Gastrocnemius medialis (tissue), 4 donors: ENCODE measurements around the gene CLDN12. TPM values are rescaled to one million over a fixed set of nuclear protein-coding genes. Genes with fewer than 3 reads are reported as not detected.

Source experiments
- ATAC-seq, 2 donors: fragments of 150-250 bp; one replicate each; pipeline ENCODE4 v1.9.1; 2016
- DNase-seq, 2 donors: peaks; one replicate each; pipeline ENCODE4 v3.0.0-alpha.2; 2019
- H3K27ac ChIP-seq, 4 donors: fragments of 200-600 bp; sonication (generic); 1 replicate in 1 of 4; 2 replicates in 3 of 4; pipeline ENCODE4 v1.5.1; 2016 to 2018; ENCODE audit warnings: mild to moderate bottlenecking in 2 of 4, moderate library complexity in 1 of 4
- H3K27me3 ChIP-seq, 3 donors: fragments of 200-600 bp; sonication (generic) in 2 of 3; 1 replicate in 1 of 3; 2 replicates in 2 of 3; pipeline versions ENCODE4 v1.5.1 to v1.6.0; 2016 to 2019; ENCODE audit warnings: mild to moderate bottlenecking in 1 of 3, moderate library complexity in 1 of 3
- H3K36me3 ChIP-seq, 2 donors: fragments of 200-600 bp; sonication (generic) in 1 of 2; one replicate each; pipeline ENCODE4 v1.5.1; 2017 to 2018
- H3K4me1 ChIP-seq, 2 donors: fragments of 200-600 bp; sonication (generic) in 1 of 2; one replicate each; pipeline ENCODE4 v1.5.1; 2016 to 2017; ENCODE audit warnings: mild to moderate bottlenecking in 2 of 2
- H3K4me3 ChIP-seq, 4 donors: fragments of 200-600 bp; sonication (generic) in 3 of 4; 1 replicate in 1 of 4; 2 replicates in 3 of 4; pipeline ENCODE4 v1.5.1; 2016 to 2019; ENCODE audit warnings: mild to moderate bottlenecking in 2 of 4
- H3K9me3 ChIP-seq, 3 donors: fragments of 200-600 bp; sonication (generic) in 2 of 3; 1 replicate in 1 of 3; 2 replicates in 2 of 3; pipeline ENCODE4 v1.5.1; 2016 to 2019
- CTCF ChIP-seq, 5 experiments: fragments of 450-650 bp in 3 of 5; fragments of 200-600 bp in 2 of 5; sonication (generic) in 2 of 5; IDR thresholded peaks in 4 of 5; conservative IDR thresholded peaks in 1 of 5; 1 replicate in 4 of 5; 2 replicates in 1 of 5; pipeline ENCODE4 v1.5.1; 2016 to 2019; ENCODE audit warnings: antibody characterized with exemption in 5 of 5, mild to moderate bottlenecking in 3 of 5, moderate library complexity in 3 of 5
- POLR2A ChIP-seq, 2 donors: fragments of 450-650 bp; IDR thresholded peaks; one replicate each; pipeline ENCODE4 v1.6.1; 2017; ENCODE audit warnings: antibody characterized with exemption in 2 of 2, mild to moderate bottlenecking in 2 of 2, moderate library complexity in 2 of 2
- in situ Hi-C, 4 donors: fragments of 200-750 bp; cut with MboI; loops; one replicate each; pipeline versions ENCODE4 v1.15.0 to v1.8.0; 2017; ENCODE audit warnings: low sequenced_read_pairs in 4 of 4
- intact Hi-C: fragments of 100-400 bp; cut with DNase I; formaldehyde crosslinking; loops from one replicate; pipeline ENCODE4 v1.15.1; 2023; ENCODE audit warnings: low total_unique reads
- total RNA-seq, 4 donors: library from RNA; depleted of rRNA; stranded (reverse); fragments of >200 nt; gene quantifications; one replicate each; pipeline versions ENCODE4 v1.1.0 to v1.2.3, GENCODE V29; 2016

CLDN12 gene
- total RNA-seq = 10 to 100 TPM in 3 of 4 donors, 1 to 10 TPM in 1; 9.5 to 39.9 (median 32.6) TPM

DNA sequence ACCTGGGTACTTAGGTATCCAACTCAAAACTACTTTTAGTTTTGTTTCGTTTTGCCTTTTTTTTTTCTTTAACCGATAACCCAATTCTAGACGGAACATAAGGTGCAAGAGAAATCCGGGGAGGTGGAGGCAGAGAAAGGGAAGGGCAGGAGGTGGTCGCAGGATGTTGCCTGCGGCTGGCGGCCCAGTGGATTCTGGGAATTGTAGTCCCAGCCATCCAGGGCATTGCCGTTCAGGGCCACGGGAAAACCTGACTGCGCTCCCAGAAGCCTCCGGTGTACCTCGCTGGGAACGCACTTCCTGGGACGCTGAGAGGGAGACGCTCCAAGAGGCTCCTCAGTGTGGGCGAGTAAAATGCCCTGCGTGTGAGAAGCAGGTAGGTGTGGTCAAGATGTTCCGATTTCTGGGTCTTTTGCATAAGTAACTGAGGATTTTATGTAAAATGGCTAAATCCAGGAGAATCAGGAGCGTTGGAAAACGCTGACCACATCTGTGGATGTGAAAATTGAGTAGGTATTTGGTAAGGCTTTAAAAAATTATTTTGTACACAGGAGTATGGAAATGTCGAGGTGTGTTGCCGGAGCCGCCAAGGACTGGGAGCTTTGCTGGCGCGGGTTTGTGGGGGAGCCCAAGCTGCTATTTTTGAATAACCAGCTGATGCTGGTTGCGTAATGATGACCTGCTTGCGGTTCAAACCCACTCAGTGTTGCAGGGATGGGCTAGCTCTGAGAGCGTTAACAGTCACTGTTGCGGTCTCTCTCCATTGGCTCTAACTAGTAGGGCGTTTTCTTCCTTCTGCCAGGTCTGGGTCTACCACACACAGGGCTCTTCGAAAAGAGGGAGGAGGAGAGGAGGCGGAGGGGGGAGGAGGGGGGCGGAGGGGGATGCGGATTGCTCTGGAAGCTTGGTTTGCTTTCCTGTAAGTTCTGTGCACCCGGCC lies at the start of gene CLDN12:
TSS of gene CLDN12 (plus strand) at position 288 of the 940 bp plus-strand sequence. CDS start 9,216 bp downstream, outside the sequence.
- in situ Hi-C loops = loop anchor here in 2 of 4 donors (10.0 kb wide), 2 partner anchors 59 to 159 kb away; partner anchors contain the start of genes GTPBP10 (in 2 of the 2) and CFAP69 (in 1 of the 2)
- TF ChIP-seq POLR2A (IDR thresholded peaks at IDR 0.05) (peak; percentile 76 to 77), CTCF (IDR thresholded peaks at IDR 0.05 in 4 of 5, conservative IDR thresholded peaks at IDR 0.05 in 1 of 5) (peak in 1 of 5 experiments; percentile 14)
- Histone ChIP-seq H3K4me3 (peak within 1 kb of the TSS; percentile 68 to 87 (median 78)), H3K9me3 (no peaks in the 10 kb centered on the region), H3K4me1 (peaks cover 23 to 29% of the 10 kb centered on the region in 2 donors), H3K27me3 (no peaks in the 10 kb centered on the region), H3K36me3 (peaks cover 0 to 19% of the 10 kb centered on the region in 2 donors), H3K27ac (peak within 1 kb of the TSS; percentile 93 to 99 (median 97))
- intact Hi-C loops = loop anchor here (1.0 to 5.0 kb wide), 2 partner anchors 57 to 156 kb away; partner anchors contain the start of genes CFAP69 and GTPBP10
- peak; percentile 93 for ATAC-seq
- DNase-seq = peak; percentile 92

GRCh38 chr7:90383422-90383821 lies 19.8 kb upstream of the CLDN12 start:
- peaks cover 0 to 85% of the 10 kb centered on the region in 2 donors for H3K36me3 ChIP-seq
- in situ Hi-C loops = no loop called here
- DNase-seq (no peak), ATAC-seq (no peak)
- no peaks in the 10 kb centered on the region for H3K27me3 ChIP-seq
- intact Hi-C loops = no loop called here
- H3K4me3 ChIP-seq = no peak overlapping the region
- no peaks in the 10 kb centered on the region for H3K9me3 ChIP-seq
- TF ChIP-seq POLR2A (IDR thresholded peaks at IDR 0.05) = no peak
- TF ChIP-seq CTCF (IDR thresholded peaks at IDR 0.05 in 4 of 5, conservative IDR thresholded peaks at IDR 0.05 in 1 of 5) = no peak
- H3K4me1 ChIP-seq = no peaks in the 10 kb centered on the region
- no peak overlapping the region for H3K27ac ChIP-seq

DNA sequence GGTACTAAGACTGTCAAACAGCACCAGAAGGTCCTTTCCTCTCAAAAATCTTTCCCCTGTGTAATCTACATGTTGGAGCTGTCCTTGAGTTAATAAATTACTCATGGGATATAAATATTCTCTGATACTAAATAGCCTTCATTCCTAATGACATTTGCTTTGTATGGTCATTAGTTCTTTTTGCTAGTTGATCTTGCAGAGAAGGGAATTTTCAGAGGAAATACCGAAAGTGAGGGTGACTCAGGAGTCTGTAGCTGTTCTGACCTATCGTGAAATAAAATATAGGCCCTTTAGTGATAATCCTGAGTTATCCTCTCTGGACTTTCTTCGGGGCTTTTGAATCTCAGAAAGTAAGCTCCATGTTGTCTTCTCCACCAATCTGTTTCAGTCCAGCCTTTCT lies 19.4 kb upstream of the CLDN12 start:
- ATAC-seq (no peak), DNase-seq (no peak)
- H3K27me3 ChIP-seq = no peaks in the 10 kb centered on the region
- H3K9me3 ChIP-seq = no peaks in the 10 kb centered on the region
- TF ChIP-seq CTCF (IDR thresholded peaks at IDR 0.05 in 4 of 5, conservative IDR thresholded peaks at IDR 0.05 in 1 of 5) (no peak), POLR2A (IDR thresholded peaks at IDR 0.05) (no peak)
- no peaks in the 10 kb centered on the region for H3K4me1 ChIP-seq
- peaks cover 0 to 81% of the 10 kb centered on the region in 2 donors for H3K36me3 ChIP-seq
- intact Hi-C loops (no loop called here), in situ Hi-C loops (no loop called here)
- no peak overlapping the region for H3K27ac ChIP-seq
- no peak overlapping the region for H3K4me3 ChIP-seq

GRCh38 chr7:90384433-90384832 lies 18.8 kb upstream of the CLDN12 start:
- no peak for TF ChIP-seq POLR2A (IDR thresholded peaks at IDR 0.05)
- no peak for TF ChIP-seq CTCF (IDR thresholded peaks at IDR 0.05 in 4 of 5, conservative IDR thresholded peaks at IDR 0.05 in 1 of 5)
- ATAC-seq = no peak
- Histone ChIP-seq H3K36me3 (peaks cover 0 to 75% of the 10 kb centered on the region in 2 donors), H3K4me1 (no peaks in the 10 kb centered on the region), H3K4me3 (no peak overlapping the region), H3K27me3 (no peaks in the 10 kb centered on the region), H3K27ac (no peak overlapping the region), H3K9me3 (no peaks in the 10 kb centered on the region)
- DNase-seq = no peak
- in situ Hi-C loops = no loop called here
- intact Hi-C loops = no loop called here
